Measurements from ENCODE around the gene DCAKD.

DNA sequence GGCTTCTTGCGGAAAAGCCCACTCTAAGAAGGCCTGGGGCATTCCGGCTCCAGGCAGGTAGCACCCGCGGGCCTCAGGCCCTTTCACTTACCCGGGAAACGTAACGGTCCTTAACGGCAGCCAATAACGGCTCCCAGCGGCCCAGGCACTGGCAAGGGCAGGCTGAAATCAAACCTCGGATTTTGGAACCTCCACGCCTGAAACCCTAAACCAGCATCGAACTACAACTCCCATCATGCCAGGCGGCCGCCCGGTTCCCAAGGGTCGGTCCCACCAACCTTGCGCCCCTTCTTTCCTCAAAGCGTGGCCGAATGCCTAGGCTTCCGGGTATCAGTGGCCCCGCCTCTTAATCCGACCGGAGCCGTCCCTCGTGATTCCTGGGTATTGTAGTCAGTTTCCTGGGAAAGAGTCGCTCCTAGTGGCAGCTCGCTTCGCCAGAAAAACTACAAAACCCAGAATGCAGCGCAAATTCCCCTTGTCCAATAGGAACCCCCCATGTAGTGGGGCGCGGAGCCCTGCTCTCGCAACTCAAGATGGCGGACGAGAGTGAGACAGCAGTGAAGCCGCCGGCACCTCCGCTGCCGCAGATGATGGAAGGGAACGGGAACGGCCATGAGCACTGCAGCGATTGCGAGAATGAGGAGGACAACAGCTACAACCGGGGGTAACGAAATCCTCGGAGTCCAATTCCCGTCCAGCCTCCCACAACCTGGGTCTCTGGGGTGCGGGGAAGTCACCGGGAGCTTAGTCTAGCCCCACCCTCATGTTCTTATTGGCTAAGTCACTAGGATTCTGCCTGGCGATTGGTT, 9.6 kb upstream of the DCAKD start, which contains the start of gene NMT1:
- TF ChIP-seq CTCF (IDR thresholded peaks at IDR 0.05; ENCODE audit: low read depth, low read length) (no peak), MAX (IDR thresholded peaks at IDR 0.05; ENCODE audit: low read depth, low read length) (peak; percentile 83)

Measured in NB4 (cell line).